IMR-90 (cell line): ENCODE measurements around the gene PIK3C2B. TPM values are rescaled to one million over a fixed set of nuclear protein-coding genes. Genes with fewer than 3 reads are reported as not detected.

Source experiments
- ATAC-seq: fragments of 200-7000 bp; cut with Tn5 transposase; 2 replicates; pipeline ENCODE4 v1.9.1; 2020; ENCODE audit warnings: low read depth, mild to moderate bottlenecking, moderate library complexity
- BruUV-seq: library from RNA; stranded (reverse); fragments of 400-500 nt; replicated peaks from 2 replicates; lab custom pipeline; 2021; lab: Mats Ljungman, UMichigan
- CTCF ChIA-PET: fragments of 300-600 bp; formaldehyde crosslinking; extraction: SDS; loops from one replicate; lab custom pipeline; 2021; ENCODE audit warnings: antibody characterized with exemption; lab: Yijun Ruan, JAX
- POLR2A ChIA-PET: fragments of 300-600 bp; sonication (Branson Sonifier 250); formaldehyde crosslinking; loops from one replicate; lab custom pipeline; 2022; ENCODE audit warnings: antibody characterized with exemption; ENCODE audit not compliant: unreplicated experiment; lab: Charles Lee
- DNase-seq: peaks from one replicate; pipeline ENCODE4 v3.0.0; 2013
- H2AFZ ChIP-seq: replicated peaks from 2 replicates; pipeline ENCODE3; 2013; ENCODE audit warnings: low read length, mild to moderate bottlenecking; ENCODE audit not compliant: poor library complexity
- H2AK5ac ChIP-seq: 2 replicates; pipeline ENCODE4 v1.6.1; 2013; ENCODE audit warnings: low read depth, low read length, inconsistent platforms
- H2AK9ac ChIP-seq: replicated peaks from 2 replicates; pipeline ENCODE3; 2013; ENCODE audit warnings: mild to moderate bottlenecking, low read depth, low read length, moderate library complexity; ENCODE audit not compliant: poor library complexity
- H2BK120ac ChIP-seq: 2 replicates; pipeline ENCODE4 v1.6.1; 2013; ENCODE audit warnings: low read depth, low read length, inconsistent platforms
- H2BK15ac ChIP-seq: 3 replicates; pipeline ENCODE4 v1.6.1; 2013; ENCODE audit warnings: low read depth, low read length, inconsistent platforms
- H2BK20ac ChIP-seq: 2 replicates; pipeline ENCODE4 v1.6.1; 2013; ENCODE audit warnings: low read depth, mild to moderate bottlenecking, inconsistent platforms, low read length, moderate library complexity
- H2BK5ac ChIP-seq: 2 replicates; pipeline ENCODE4 v1.6.1; 2013; ENCODE audit warnings: mild to moderate bottlenecking, low read depth, low read length, inconsistent platforms; ENCODE audit not compliant: poor library complexity, severe bottlenecking
- H3K14ac ChIP-seq: replicated peaks from 2 replicates; pipeline ENCODE4 v1.6.1; 2013; ENCODE audit warnings: low read depth, low read length, inconsistent platforms
- H3K18ac ChIP-seq: 2 replicates; pipeline ENCODE4 v1.6.1; 2013; ENCODE audit warnings: low read depth, low read length, control low read depth
- H3K23ac ChIP-seq: 2 replicates; pipeline ENCODE4 v1.6.1; 2013; ENCODE audit warnings: low read depth, low read length, inconsistent platforms
- H3K27ac ChIP-seq: 2 replicates; pipeline ENCODE4 v1.5.1; 2013; ENCODE audit warnings: mild to moderate bottlenecking, control low read depth, low read length; ENCODE audit not compliant: insufficient read depth
- H3K27me3 ChIP-seq: 2 replicates; pipeline ENCODE4 v1.6.1; 2013; ENCODE audit warnings: low read length; ENCODE audit not compliant: control insufficient read depth, insufficient read depth
- H3K36me3 ChIP-seq: 2 replicates; pipeline ENCODE4 v1.6.1; 2013; ENCODE audit warnings: low read length, mixed read lengths; ENCODE audit not compliant: control insufficient read depth, insufficient read depth
- H3K4ac ChIP-seq: 2 replicates; pipeline ENCODE4 v1.6.1; 2013; ENCODE audit warnings: low read depth, low read length, inconsistent platforms
- H3K4me1 ChIP-seq: 2 replicates; pipeline ENCODE4 v1.6.1; 2013; ENCODE audit warnings: low read length, mixed read lengths; ENCODE audit not compliant: control insufficient read depth, insufficient read depth
- H3K4me2 ChIP-seq: 2 replicates; pipeline ENCODE4 v1.6.1; 2013; ENCODE audit warnings: low read depth, mild to moderate bottlenecking, control low read depth, low read length, moderate library complexity
- H3K4me3 ChIP-seq: 2 replicates; pipeline ENCODE4 v1.5.1; 2013; ENCODE audit warnings: low read depth, mild to moderate bottlenecking, control low read depth, low read length, moderate library complexity; ENCODE audit not compliant: insufficient read depth
- H3K56ac ChIP-seq: 2 replicates; pipeline ENCODE4 v1.6.1; 2013; ENCODE audit warnings: low read length, inconsistent platforms; ENCODE audit not compliant: insufficient read depth; ENCODE audit errors: extremely low read depth
- H3K79me1 ChIP-seq, 2 experiments: 2 replicates each; pipeline ENCODE4 v1.6.1; 2013; ENCODE audit warnings: low read length in 2 of 2, inconsistent platforms in 1 of 2, low read depth in 1 of 2
- H3K9ac ChIP-seq: 2 replicates; pipeline ENCODE4 v1.6.1; 2013; ENCODE audit warnings: low read depth, low read length, control low read depth
- H3K9me1 ChIP-seq: 2 replicates; pipeline ENCODE4 v1.6.1; 2013; ENCODE audit warnings: low read length, inconsistent platforms; ENCODE audit not compliant: insufficient read depth
- H3K9me3 ChIP-seq: 2 replicates; pipeline ENCODE4 v1.6.1; 2013; ENCODE audit warnings: low read length; ENCODE audit not compliant: control insufficient read depth, insufficient read depth
- H4K20me1 ChIP-seq: 2 replicates; pipeline ENCODE4 v1.6.1; 2013; ENCODE audit warnings: low read length, inconsistent platforms; ENCODE audit not compliant: insufficient read depth
- H4K5ac ChIP-seq: 2 replicates; pipeline ENCODE4 v1.6.1; 2013; ENCODE audit warnings: mild to moderate bottlenecking, low read depth, low read length, control low read depth
- H4K8ac ChIP-seq, 2 experiments: 2 replicates each; pipeline ENCODE4 v1.6.1; 2013; ENCODE audit warnings: low read depth in 2 of 2, low read length in 2 of 2, control low read depth in 1 of 2, inconsistent platforms in 1 of 2
- H4K91ac ChIP-seq: 2 replicates; pipeline ENCODE4 v1.6.1; 2013; ENCODE audit warnings: low read depth, low read length, inconsistent platforms; ENCODE audit not compliant: insufficient read depth
- MAFK ChIP-seq: IDR thresholded peaks from 2 replicates; pipeline ENCODE4 v1.6.1; 2012; ENCODE audit warnings: low read depth, low read length, improper control_type of control experiment
- POLR2A ChIP-seq: IDR thresholded peaks from 2 replicates; pipeline ENCODE4 v1.6.1; 2012; ENCODE audit warnings: mild to moderate bottlenecking, low read depth, low read length
- dilution Hi-C: fragments of 300-500 bp; cut with HindIII; formaldehyde crosslinking; loops from one replicate; pipeline ENCODE4 v1.14.3; 2018; ENCODE audit warnings: low sequenced_read_pairs; ENCODE audit not compliant: unreplicated experiment
- in situ Hi-C: fragments of 300-500 bp; cut with MboI; formaldehyde crosslinking; loops from 3 replicates; pipeline ENCODE4 v1.14.3; 2019; ENCODE audit warnings: low sequenced_read_pairs, inconsistent platforms, mixed read lengths
- intact Hi-C: fragments of 100-400 bp; cut with micrococcal nuclease; formaldehyde crosslinking; loops from 2 replicates; pipeline ENCODE4 v1.10.0; 2022
- polyA plus RNA-seq, 3 experiments: library from polyadenylated mRNA; depleted of rRNA; stranded (reverse); fragments of >200 nt; gene quantifications; 2 replicates each; pipeline ENCODE4 v1.2.3, GENCODE V29; 2012; ENCODE audit warnings: low replicate concordance in 1 of 3
- total RNA-seq: library from RNA; depleted of rRNA; stranded (reverse); fragments of >200 nt; gene quantifications from 2 replicates; pipeline ENCODE4 v1.2.3, GENCODE V29; 2012

Gene PIK3C2B
- total and polyA plus RNA-seq, 2 of the 4 experiments (the other 2 are of a cell fraction) = 1.1 to 2.9 TPM

DNA sequence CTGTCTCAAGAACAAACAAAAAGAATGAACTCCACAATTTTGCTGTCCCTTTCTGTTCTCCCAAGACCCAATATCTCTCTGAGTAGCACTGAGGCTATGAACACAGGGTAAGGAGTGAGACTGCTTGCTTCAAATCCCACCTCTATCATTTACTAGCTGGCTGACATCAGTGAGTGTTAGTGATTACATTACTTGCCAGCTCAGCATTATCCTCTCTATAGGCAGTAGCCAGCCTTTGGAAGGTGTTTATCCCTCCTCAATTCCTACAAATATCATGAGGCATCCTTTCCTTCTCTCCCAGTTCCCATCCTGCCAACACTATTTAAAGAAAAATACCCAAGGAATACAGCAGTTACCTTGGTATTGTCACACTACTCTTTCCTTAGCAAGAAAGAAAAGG lies 3.0 kb downstream of the PIK3C2B start:
- Histone ChIP-seq H3K23ac (no peak overlapping the region), H3K79me1 (peaks cover 0 to 3% of the 10 kb centered on the region in 2 experiments; a peak in 2 of 4 replicates), H4K91ac (no peak overlapping the region), H3K4me1 (peaks cover 3% of the 10 kb centered on the region; the same call in 1 of the 2 replicates), H4K5ac (no peak overlapping the region), H3K4me3 (no peak overlapping the region), H3K18ac (no peak overlapping the region), H3K56ac (no peak overlapping the region), H2AK9ac (no peak overlapping the region), H3K27me3 (peaks cover 12% of the 10 kb centered on the region; the same call in 1 of the 2 replicates), H3K9me3 (no peaks in the 10 kb centered on the region), H4K8ac (no peak overlapping the region), H3K9ac (no peak overlapping the region), H2BK5ac (no peak overlapping the region), H3K14ac (no peak overlapping the region), H4K20me1 (no peaks in the 10 kb centered on the region; the same call in 1 of the 2 replicates), H2AFZ (no peak overlapping the region), H3K36me3 (no peaks in the 10 kb centered on the region), H2BK20ac (no peak overlapping the region), H3K9me1 (no peaks in the 10 kb centered on the region; the same call in 1 of the 2 replicates), H2BK120ac (no peak overlapping the region), H3K4me2 (no peak overlapping the region), H3K27ac (no peak overlapping the region), H3K4ac (no peak overlapping the region), H2BK15ac (no peak overlapping the region), H2AK5ac (no peak overlapping the region)
- TF ChIP-seq MAFK (peak; percentile 88), POLR2A (no peak)
- DNase-seq (no peak), ATAC-seq (no peak)
- intact Hi-C loops (no loop called here), in situ Hi-C loops (no loop called here), dilution Hi-C loops (no loop called here)
- CTCF ChIA-PET = interaction anchor here (3.8 kb wide), 1 partner anchor 45 kb away, joined by 22 read pairs; no protein-coding TSS in a partner anchor
- no TSS peak for BruUV-seq
- POLR2A ChIA-PET = no interaction called here
